Measurements from ENCODE around the gene FBXL16. TPM values are rescaled to one million over a fixed set of nuclear protein-coding genes. Genes with fewer than 3 reads are reported as not detected.
A peak's percentile ranks its signal among the peaks of the same experiment; 100 is the strongest.

The FBXL16 gene
- total RNA-seq, 1 experiment from 2014 or later: 22.2 TPM

DNA sequence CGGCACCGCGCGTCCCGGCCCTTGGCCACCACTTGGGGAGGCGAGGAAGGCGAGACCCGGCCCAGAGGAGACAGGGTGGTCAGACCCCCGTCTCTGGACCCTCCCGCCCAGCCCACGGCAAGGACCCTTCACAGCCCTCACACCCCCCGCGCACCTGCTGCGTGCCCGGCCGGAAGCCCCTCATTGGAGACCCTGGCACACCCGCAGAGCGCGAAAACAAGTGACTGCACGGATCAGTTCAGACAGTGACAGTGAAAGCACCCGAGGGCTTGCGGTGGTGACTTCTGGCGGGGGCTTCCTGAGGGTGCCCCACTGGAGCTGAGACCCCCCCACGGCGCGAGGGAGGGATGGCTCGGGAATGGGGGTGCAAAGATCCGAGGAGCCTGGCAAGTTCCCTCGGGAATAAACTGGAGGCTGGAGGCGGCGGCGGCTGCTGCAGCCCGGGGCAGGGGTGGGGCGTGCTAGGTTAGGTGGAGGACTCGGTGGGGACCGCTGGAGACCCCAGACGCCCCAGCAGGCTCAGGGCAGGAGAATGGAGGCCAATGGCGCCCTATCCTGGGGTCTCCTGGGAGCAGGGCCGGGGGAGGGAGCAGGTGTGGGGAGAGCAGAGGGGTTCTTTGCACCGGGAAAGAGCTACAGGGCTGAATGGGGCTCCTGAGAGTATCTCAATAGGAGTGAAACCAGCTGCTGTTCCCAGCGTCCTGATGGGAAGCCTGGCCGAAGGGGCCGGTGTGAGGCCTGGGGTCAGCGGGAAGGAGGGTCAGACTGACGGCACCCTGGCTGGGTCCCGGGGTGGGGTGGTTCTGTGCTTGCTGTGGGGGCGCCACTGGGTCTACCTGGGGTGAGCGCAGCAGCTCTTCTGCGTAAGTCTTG is 824 bp upstream of the FBXL16 start:
- CTCF ChIA-PET: interaction anchor here (0.6 to 0.7 kb wide), 3 partner anchors 27 to 641 kb away, joined by 3 to 7 read pairs (median 4); no protein-coding TSS in a partner anchor
- H3K27ac ChIP-seq: no peak overlapping the region

DNA sequence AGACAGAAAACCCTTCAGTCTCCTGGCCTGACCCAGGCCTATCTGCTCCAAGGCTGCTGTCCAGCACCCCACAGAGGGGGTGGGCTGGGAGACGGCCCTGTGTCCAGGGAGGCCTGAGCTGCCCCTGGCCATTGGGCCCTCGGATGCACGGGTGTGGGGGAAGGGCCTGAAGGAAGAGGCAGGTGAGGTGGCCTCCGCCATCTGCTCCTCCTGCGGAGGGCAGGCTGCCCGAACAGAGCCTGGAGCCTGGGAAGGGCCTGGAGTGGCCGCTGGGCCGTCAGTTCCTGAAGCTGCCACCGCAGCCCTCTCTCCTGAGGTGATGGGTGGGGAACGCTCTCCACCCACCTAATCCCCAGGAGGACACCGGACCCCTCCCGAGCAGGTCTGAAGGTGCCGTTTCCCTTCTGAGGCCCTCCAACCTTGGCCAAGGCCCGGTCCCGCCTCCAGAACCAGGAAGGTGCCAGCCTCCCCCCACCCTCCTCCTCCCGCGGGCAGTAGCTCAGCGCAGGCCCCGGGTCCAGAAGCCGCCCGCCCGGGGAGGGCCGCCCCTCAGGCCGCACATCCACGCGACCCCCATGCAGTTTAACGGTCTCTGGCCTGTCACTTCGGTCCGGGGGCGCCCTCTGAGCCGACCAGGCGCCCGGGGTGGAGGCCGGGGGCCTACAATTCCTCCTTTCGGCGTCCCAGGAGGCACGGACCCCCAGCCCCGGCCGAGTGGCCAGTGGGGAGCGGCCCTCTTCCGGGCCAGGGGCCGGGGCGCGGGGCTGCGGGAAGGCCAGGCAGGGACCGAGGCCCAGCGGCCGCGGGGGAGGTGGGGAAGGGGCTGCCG is 835 bp downstream of the FBXL16 start:
- Histone ChIP-seq H3F3A (ENCODE audit: insufficient read depth, low read depth) (peaks cover 6% of the 10 kb centered on the region; the same call in 1 of the 2 replicates), H3K27me3 (ENCODE audit: insufficient read depth, low read depth) (peaks cover 76% of the 10 kb centered on the region), H3K9me2 (ENCODE audit: insufficient read depth) (no peaks in the 10 kb centered on the region), H3K4me1 (replicated peaks; ENCODE audit: insufficient read depth) (no peaks in the 10 kb centered on the region; the same call in 1 of the 2 replicates), H3K4me3 (peak overlapping the region; percentile 49), H3K9me3 (ENCODE audit: insufficient read depth, low read depth) (no peaks in the 10 kb centered on the region), H4K20me1 (ENCODE audit: insufficient read depth) (0 out of 2 replicates have a peak, but pooled peaks cover 4% of the 10 kb centered on the region), H3K79me2 (ENCODE audit: low read depth) (no peaks in the 10 kb centered on the region), H3K27ac (no peak overlapping the region), H3K4me2 (peak overlapping the region; percentile 61), H2AFZ (no peak overlapping the region), H3K36me3 (ENCODE audit: low read depth) (no peaks in the 10 kb centered on the region)
- TF ChIP-seq EZH2 (IDR thresholded peaks at IDR 0.05; ENCODE audit: low read depth): no peak
- TF ChIP-seq, protein P1, sequence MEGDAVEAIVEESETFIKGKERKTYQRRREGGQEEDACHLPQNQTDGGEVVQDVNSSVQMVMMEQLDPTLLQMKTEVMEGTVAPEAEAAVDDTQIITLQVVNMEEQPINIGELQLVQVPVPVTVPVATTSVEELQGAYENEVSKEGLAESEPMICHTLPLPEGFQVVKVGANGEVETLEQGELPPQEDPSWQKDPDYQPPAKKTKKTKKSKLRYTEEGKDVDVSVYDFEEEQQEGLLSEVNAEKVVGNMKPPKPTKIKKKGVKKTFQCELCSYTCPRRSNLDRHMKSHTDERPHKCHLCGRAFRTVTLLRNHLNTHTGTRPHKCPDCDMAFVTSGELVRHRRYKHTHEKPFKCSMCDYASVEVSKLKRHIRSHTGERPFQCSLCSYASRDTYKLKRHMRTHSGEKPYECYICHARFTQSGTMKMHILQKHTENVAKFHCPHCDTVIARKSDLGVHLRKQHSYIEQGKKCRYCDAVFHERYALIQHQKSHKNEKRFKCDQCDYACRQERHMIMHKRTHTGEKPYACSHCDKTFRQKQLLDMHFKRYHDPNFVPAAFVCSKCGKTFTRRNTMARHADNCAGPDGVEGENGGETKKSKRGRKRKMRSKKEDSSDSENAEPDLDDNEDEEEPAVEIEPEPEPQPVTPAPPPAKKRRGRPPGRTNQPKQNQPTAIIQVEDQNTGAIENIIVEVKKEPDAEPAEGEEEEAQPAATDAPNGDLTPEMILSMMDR (conservative IDR thresholded peaks at IDR 0.05): no peak
- ChIA-PET CTCF (interaction anchor here (0.6 kb wide), 2 partner anchors 15 to 46 kb away, joined by 3 read pairs; no protein-coding TSS in a partner anchor), POLR2A (ENCODE audit: unreplicated experiment) (no interaction called here)
- DNase-seq: no peak
- intact Hi-C loops (cut with micrococcal nuclease; ENCODE audit: unreplicated experiment): no loop called here
- BruUV-seq (replicated peaks): no TSS peak

More for the DNA sequence above, 824 bp upstream of the FBXL16 start:
- DNase-seq: no peak
- Histone ChIP-seq H3K36me3 (ENCODE audit: low read depth) (no peaks in the 10 kb centered on the region), H3K9me2 (ENCODE audit: insufficient read depth) (no peaks in the 10 kb centered on the region), H3K4me2 (peak overlapping the region; percentile 36; the same call in 1 of the 2 replicates), H3K4me3 (no peak overlapping the region; the same call in 1 of the 2 replicates), H3K4me1 (replicated peaks; ENCODE audit: insufficient read depth) (peaks cover 4% of the 10 kb centered on the region; the same call in 1 of the 2 replicates), H3F3A (ENCODE audit: insufficient read depth, low read depth) (peaks cover 6% of the 10 kb centered on the region; the same call in 1 of the 2 replicates), H2AFZ (no peak overlapping the region), H4K20me1 (ENCODE audit: insufficient read depth) (0 out of 2 replicates have a peak, but pooled peaks cover 4% of the 10 kb centered on the region), H3K27me3 (ENCODE audit: insufficient read depth, low read depth) (peaks cover 79% of the 10 kb centered on the region), H3K79me2 (ENCODE audit: low read depth) (no peaks in the 10 kb centered on the region), H3K9me3 (ENCODE audit: insufficient read depth, low read depth) (no peaks in the 10 kb centered on the region)
- POLR2A ChIA-PET (ENCODE audit: unreplicated experiment): no interaction called here
- intact Hi-C loops (cut with micrococcal nuclease; ENCODE audit: unreplicated experiment): no loop called here
- TF ChIP-seq, protein P1 (conservative IDR thresholded peaks at IDR 0.05): no peak
- 0 out of 2 replicates have a peak, but pooled peaks have one; percentile 52 for TF ChIP-seq EZH2 (IDR thresholded peaks at IDR 0.05; ENCODE audit: low read depth)
- BruUV-seq (replicated peaks): no TSS peak

DNA sequence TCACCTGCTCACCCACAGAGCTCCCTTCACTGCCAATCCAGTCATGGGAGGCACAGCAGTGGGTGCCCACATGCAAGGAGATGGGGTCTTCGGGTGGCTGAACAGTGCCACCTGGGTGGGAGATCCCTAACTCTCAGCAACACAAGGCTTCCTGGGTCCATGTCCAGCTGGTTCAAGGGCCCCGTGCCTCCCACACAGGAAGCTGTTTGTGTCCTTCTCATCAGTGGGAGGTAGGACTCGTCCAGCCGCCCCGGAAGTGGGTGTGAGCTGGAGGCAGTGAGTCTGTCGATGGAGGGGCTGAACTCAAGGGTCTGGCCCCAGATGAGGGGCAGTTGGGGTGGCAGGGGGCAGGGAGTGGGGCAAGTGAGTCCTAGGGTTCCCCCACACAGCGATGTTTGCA is 1.6 kb downstream of the FBXL16 start:
- no peaks in the 10 kb centered on the region for H3K36me3 ChIP-seq (ENCODE audit: low read depth)
- TF ChIP-seq, protein P1 (conservative IDR thresholded peaks at IDR 0.05): no peak
- TF ChIP-seq EZH2 (IDR thresholded peaks at IDR 0.05; ENCODE audit: low read depth): no peak
- H3K4me3 ChIP-seq: no peak overlapping the region
- no peaks in the 10 kb centered on the region for H3K9me3 ChIP-seq (ENCODE audit: insufficient read depth, low read depth)
- no peaks in the 10 kb centered on the region for H3K79me2 ChIP-seq (ENCODE audit: low read depth)
- peaks cover 70% of the 10 kb centered on the region for H3K27me3 ChIP-seq (ENCODE audit: insufficient read depth, low read depth)
- H2AFZ ChIP-seq: no peak overlapping the region
- intact Hi-C loops (cut with micrococcal nuclease; ENCODE audit: unreplicated experiment): no loop called here
- no peaks in the 10 kb centered on the region for H3K9me2 ChIP-seq (ENCODE audit: insufficient read depth)
- peaks cover 6% of the 10 kb centered on the region; the same call in 1 of the 2 replicates for H3F3A ChIP-seq (ENCODE audit: insufficient read depth, low read depth)
- peak overlapping the region; percentile 61 for H3K4me2 ChIP-seq
- no peak for DNase-seq
- H4K20me1 ChIP-seq (ENCODE audit: insufficient read depth): 0 out of 2 replicates have a peak, but pooled peaks cover 4% of the 10 kb centered on the region
- CTCF ChIA-PET: no interaction called here
- BruUV-seq (replicated peaks): no TSS peak
- H3K27ac ChIP-seq: no peak overlapping the region
- H3K4me1 ChIP-seq (replicated peaks; ENCODE audit: insufficient read depth): no peaks in the 10 kb centered on the region; the same call in 1 of the 2 replicates
- POLR2A ChIA-PET (ENCODE audit: unreplicated experiment): no interaction called here

All from PC-9 (cell line).